Panc1 (cell line): ENCODE measurements around the gene FRY. TPM values are rescaled to one million over a fixed set of nuclear protein-coding genes. Genes with fewer than 3 reads are reported as not detected.

Experiments
- ATAC-seq: fragments of 200-7000 bp; cut with Tn5 transposase; 2 replicates; pipeline ENCODE4 v1.9.1; 2020; ENCODE audit warnings: mild to moderate bottlenecking, moderate library complexity
- BruUV-seq: library from RNA; stranded (reverse); fragments of 400-500 nt; replicated peaks from 2 replicates; lab custom pipeline; 2021; lab: Mats Ljungman, UMichigan
- CTCF ChIA-PET: fragments of 300-600 bp; sonication (Branson Sonifier 250); formaldehyde crosslinking; loops from one replicate; lab custom pipeline; 2022; ENCODE audit warnings: antibody characterized with exemption; lab: Charles Lee
- POLR2A ChIA-PET: fragments of 300-600 bp; sonication (Branson Sonifier 250); formaldehyde crosslinking; loops from one replicate; lab custom pipeline; 2022; ENCODE audit warnings: antibody characterized with exemption; lab: Charles Lee
- DNase-seq: peaks from one replicate; pipeline ENCODE4 v3.0.0-alpha.2; 2010; ENCODE audit warnings: low read depth, low spot score
- H3K27ac ChIP-seq: 2 replicates; pipeline ENCODE4 v1.5.1; 2011; ENCODE audit warnings: mild to moderate bottlenecking, low read length, inconsistent platforms
- H3K27me3 ChIP-seq: fragments of 200-500 bp; sonication (Bioruptor generic); 2 replicates; pipeline ENCODE4 v1.6.0; 2014; ENCODE audit warnings: low read length, inconsistent platforms; ENCODE audit not compliant: control insufficient read depth, insufficient read depth
- H3K36me3 ChIP-seq: fragments of 200-500 bp; sonication (Bioruptor generic); 2 replicates; pipeline ENCODE4 v1.5.1; 2014; ENCODE audit warnings: inconsistent platforms, mild to moderate bottlenecking, low read length, moderate library complexity; ENCODE audit not compliant: control insufficient read depth, insufficient read depth
- H3K4me1 ChIP-seq: 2 replicates; pipeline ENCODE4 v1.5.1; 2011; ENCODE audit warnings: inconsistent platforms, mild to moderate bottlenecking, low read length, moderate library complexity; ENCODE audit not compliant: control insufficient read depth, insufficient read depth
- H3K4me3 ChIP-seq, 2 experiments: 2 replicates each; pipeline ENCODE4 v1.5.1; 2011 to 2012; ENCODE audit warnings: low read depth in 2 of 2, low read length in 2 of 2, mild to moderate bottlenecking in 2 of 2, inconsistent platforms in 1 of 2, moderate library complexity in 1 of 2
- H3K9me3 ChIP-seq: fragments of 200-500 bp; sonication (Bioruptor generic); 2 replicates; pipeline ENCODE4 v1.5.1; 2014; ENCODE audit warnings: low read depth, mild to moderate bottlenecking, inconsistent platforms, low read length, moderate library complexity; ENCODE audit not compliant: control insufficient read depth, insufficient read depth
- POLR2AphosphoS5 ChIP-seq: IDR thresholded peaks from 2 replicates; pipeline ENCODE4 v1.6.1; 2012; ENCODE audit warnings: mild to moderate bottlenecking, low read depth, low read length, moderate library complexity
- SIN3A ChIP-seq: IDR thresholded peaks from 2 replicates; pipeline ENCODE4 v1.6.1; 2012; ENCODE audit warnings: low read depth, mild to moderate bottlenecking, low read length, moderate library complexity, borderline replicate concordance; ENCODE audit not compliant: insufficient read depth
- TCF7L2 ChIP-seq: IDR thresholded peaks from 2 replicates; pipeline ENCODE4 v1.6.1; 2011; ENCODE audit warnings: mild to moderate bottlenecking, low read depth, low read length, inconsistent platforms
- in situ Hi-C: cut with HindIII; loops from 2 replicates; pipeline ENCODE4 v1.10.0; 2016; ENCODE audit warnings: low sequenced_read_pairs, low pct_unique_long_range_greater_than_20kb
- intact Hi-C: fragments of 100-400 bp; cut with micrococcal nuclease; formaldehyde crosslinking; loops from one replicate; pipeline ENCODE4 v1.10.0; 2022; ENCODE audit not compliant: unreplicated experiment
- total RNA-seq: library from RNA; stranded (reverse); gene quantifications from one replicate; pipeline ENCODE4 v1.2.1, GENCODE V29; 2021; ENCODE audit not compliant: unreplicated experiment
- TF ChIP-seq, protein P1 (sequence below): fragments of 450-650 bp; IDR thresholded peaks from 2 replicates; pipeline ENCODE4 v1.5.1; 2017; ENCODE audit warnings: mild to moderate bottlenecking
- TF ChIP-seq, protein P2 (sequence below), 2 experiments: IDR thresholded peaks; 2 replicates each; pipeline ENCODE4 v1.6.1; 2011 to 2012; ENCODE audit warnings: low read depth in 2 of 2, control low read depth in 1 of 2, low read length in 1 of 2, mild to moderate bottlenecking in 1 of 2, moderate library complexity in 1 of 2; ENCODE audit not compliant: insufficient read depth in 1 of 2

The FRY gene
- total RNA-seq, 1 experiment from 2014 or later: 0.18 TPM

DNA sequence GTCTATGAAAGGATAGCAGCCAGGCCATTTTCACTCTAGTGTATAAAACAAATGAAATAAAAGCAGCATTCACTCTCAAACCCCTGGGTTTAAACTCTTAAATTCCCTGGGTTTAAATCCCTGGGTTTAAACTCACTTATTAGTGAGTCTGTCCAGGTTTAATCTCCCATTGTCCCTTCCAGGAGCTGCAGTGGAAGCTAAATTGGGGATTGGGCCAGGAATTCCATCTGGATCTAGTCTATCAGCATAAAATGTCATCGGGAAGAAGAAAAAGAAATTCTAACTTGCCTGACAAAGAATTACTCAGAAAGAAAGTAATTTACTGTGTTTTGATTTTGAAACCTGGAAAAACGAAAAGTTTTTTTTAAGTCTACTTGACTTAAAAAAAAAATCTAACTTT lies 54.8 kb downstream of the FRY start:
- no peaks in the 10 kb centered on the region for H3K36me3 ChIP-seq
- no peak overlapping the region for H3K4me3 ChIP-seq
- TF ChIP-seq SIN3A: no peak
- no peak for TF ChIP-seq POLR2AphosphoS5
- no peak for TF ChIP-seq TCF7L2
- TF ChIP-seq, protein P1, sequence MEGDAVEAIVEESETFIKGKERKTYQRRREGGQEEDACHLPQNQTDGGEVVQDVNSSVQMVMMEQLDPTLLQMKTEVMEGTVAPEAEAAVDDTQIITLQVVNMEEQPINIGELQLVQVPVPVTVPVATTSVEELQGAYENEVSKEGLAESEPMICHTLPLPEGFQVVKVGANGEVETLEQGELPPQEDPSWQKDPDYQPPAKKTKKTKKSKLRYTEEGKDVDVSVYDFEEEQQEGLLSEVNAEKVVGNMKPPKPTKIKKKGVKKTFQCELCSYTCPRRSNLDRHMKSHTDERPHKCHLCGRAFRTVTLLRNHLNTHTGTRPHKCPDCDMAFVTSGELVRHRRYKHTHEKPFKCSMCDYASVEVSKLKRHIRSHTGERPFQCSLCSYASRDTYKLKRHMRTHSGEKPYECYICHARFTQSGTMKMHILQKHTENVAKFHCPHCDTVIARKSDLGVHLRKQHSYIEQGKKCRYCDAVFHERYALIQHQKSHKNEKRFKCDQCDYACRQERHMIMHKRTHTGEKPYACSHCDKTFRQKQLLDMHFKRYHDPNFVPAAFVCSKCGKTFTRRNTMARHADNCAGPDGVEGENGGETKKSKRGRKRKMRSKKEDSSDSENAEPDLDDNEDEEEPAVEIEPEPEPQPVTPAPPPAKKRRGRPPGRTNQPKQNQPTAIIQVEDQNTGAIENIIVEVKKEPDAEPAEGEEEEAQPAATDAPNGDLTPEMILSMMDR: no peak
- TF ChIP-seq, protein P2, sequence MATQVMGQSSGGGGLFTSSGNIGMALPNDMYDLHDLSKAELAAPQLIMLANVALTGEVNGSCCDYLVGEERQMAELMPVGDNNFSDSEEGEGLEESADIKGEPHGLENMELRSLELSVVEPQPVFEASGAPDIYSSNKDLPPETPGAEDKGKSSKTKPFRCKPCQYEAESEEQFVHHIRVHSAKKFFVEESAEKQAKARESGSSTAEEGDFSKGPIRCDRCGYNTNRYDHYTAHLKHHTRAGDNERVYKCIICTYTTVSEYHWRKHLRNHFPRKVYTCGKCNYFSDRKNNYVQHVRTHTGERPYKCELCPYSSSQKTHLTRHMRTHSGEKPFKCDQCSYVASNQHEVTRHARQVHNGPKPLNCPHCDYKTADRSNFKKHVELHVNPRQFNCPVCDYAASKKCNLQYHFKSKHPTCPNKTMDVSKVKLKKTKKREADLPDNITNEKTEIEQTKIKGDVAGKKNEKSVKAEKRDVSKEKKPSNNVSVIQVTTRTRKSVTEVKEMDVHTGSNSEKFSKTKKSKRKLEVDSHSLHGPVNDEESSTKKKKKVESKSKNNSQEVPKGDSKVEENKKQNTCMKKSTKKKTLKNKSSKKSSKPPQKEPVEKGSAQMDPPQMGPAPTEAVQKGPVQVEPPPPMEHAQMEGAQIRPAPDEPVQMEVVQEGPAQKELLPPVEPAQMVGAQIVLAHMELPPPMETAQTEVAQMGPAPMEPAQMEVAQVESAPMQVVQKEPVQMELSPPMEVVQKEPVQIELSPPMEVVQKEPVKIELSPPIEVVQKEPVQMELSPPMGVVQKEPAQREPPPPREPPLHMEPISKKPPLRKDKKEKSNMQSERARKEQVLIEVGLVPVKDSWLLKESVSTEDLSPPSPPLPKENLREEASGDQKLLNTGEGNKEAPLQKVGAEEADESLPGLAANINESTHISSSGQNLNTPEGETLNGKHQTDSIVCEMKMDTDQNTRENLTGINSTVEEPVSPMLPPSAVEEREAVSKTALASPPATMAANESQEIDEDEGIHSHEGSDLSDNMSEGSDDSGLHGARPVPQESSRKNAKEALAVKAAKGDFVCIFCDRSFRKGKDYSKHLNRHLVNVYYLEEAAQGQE (IDR thresholded peaks at IDR 0.05; ENCODE audit: insufficient read depth in 1 of 2, low read depth in 2 of 2, low read length in 1 of 2): no peak
- POLR2A ChIA-PET: no interaction called here
- H3K4me1 ChIP-seq: no peaks in the 10 kb centered on the region
- CTCF ChIA-PET: no interaction called here
- H3K27me3 ChIP-seq: no peaks in the 10 kb centered on the region
- intact Hi-C loops: no loop called here
- in situ Hi-C loops: no loop called here
- DNase-seq: no peak
- H3K9me3 ChIP-seq: no peaks in the 10 kb centered on the region
- no TSS peak for BruUV-seq
- no peak for ATAC-seq
- H3K27ac ChIP-seq: no peak overlapping the region

DNA sequence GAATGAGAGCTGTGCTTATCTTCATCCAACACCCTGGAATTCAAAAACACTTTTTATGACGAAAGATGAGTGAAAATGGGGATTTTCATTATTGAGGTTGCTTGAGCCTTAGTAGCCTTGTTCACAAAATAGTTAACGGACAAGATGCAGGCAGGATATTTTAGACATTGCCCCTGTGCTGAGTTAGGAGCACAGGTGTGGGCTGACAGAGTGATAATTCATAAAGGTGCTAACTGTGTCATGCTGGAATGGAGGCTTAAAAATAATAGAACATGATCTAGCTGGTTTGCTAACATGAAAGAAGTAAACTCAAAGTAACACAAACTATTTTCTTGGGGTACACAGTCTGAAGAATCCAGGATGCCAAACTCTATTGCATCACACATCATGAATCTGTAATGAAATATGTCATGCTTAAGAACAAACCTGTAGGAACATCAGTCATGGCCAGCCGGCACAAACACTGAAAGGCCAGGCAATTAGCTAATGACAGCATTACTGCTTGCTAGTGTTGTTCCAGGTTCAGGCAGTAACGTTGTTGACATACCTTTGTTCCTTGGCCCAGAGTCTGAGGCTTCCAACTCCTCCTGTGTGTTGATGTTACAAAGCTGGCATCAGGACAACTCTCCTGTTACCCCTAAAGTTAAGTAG lies 55.3 kb downstream of the FRY start:
- H3K4me3 ChIP-seq: no peak overlapping the region
- H3K27me3 ChIP-seq: no peaks in the 10 kb centered on the region
- TF ChIP-seq, protein P2 (IDR thresholded peaks at IDR 0.05; ENCODE audit: insufficient read depth in 1 of 2, low read depth in 2 of 2, low read length in 1 of 2): no peak
- TF ChIP-seq POLR2AphosphoS5: no peak
- no peak for TF ChIP-seq SIN3A
- no peak for TF ChIP-seq TCF7L2
- TF ChIP-seq, protein P1: no peak
- H3K4me1 ChIP-seq: no peaks in the 10 kb centered on the region
- in situ Hi-C loops: no loop called here
- H3K36me3 ChIP-seq: no peaks in the 10 kb centered on the region
- no TSS peak for BruUV-seq
- ATAC-seq (no peak), DNase-seq (no peak)
- intact Hi-C loops: no loop called here
- ChIA-PET POLR2A (no interaction called here), CTCF (no interaction called here)
- no peaks in the 10 kb centered on the region for H3K9me3 ChIP-seq
- H3K27ac ChIP-seq: no peak overlapping the region
